ENCODE measurements around the gene MKRN2OS.
"Not testable (repeated sequence)": the region's sequence is repeated elsewhere in the genome, so short reads cannot be mapped to it uniquely, and the experiment has no call there.

The MKRN2OS gene

GRCh38 chr3:12557473-12558100 lies 12.3 kb upstream of the MKRN2OS start:
- TF ChIP-seq ZFX (IDR thresholded peaks at IDR 0.05): no peak
- 0 out of 2 replicates have a peak, but pooled peaks have one; percentile 4 for TF ChIP-seq CTCF (conservative IDR thresholded peaks at IDR 0.05)
- peak overlapping the region; percentile 92 for H3K27ac ChIP-seq

- H3K27ac ChIP-seq: peak within 1 kb of the TSS; percentile 92
- TF ChIP-seq CTCF (conservative IDR thresholded peaks at IDR 0.05): no peak
- peak; percentile 75 for TF ChIP-seq ZFX (IDR thresholded peaks at IDR 0.05)
Observed at GRCh38 chr3:12556690-12557472, 11.6 kb upstream of the MKRN2OS start, which contains the start of gene MKRN2. Gene MKRN2 (plus strand): TSS chr3:12557087. CDS start chr3:12557151, 64 bp downstream.

GRCh38 chr3:12556314-12556689 lies 11.0 kb upstream of the MKRN2OS start:
- TF ChIP-seq ZFX (IDR thresholded peaks at IDR 0.05): no peak
- no peak for TF ChIP-seq CTCF (conservative IDR thresholded peaks at IDR 0.05)
- peak overlapping the region; percentile 92 for H3K27ac ChIP-seq

GRCh38 chr3:12553921-12554391 lies 8.7 kb upstream of the MKRN2OS start:
- peak overlapping the region; percentile 27; the same call in 1 of the 2 replicates for H3K27ac ChIP-seq
- TF ChIP-seq CTCF (conservative IDR thresholded peaks at IDR 0.05) (no peak), ZFX (IDR thresholded peaks at IDR 0.05) (no peak)

- TF ChIP-seq CTCF (conservative IDR thresholded peaks at IDR 0.05) (no peak), ZFX (IDR thresholded peaks at IDR 0.05) (no peak)
Observed at GRCh38 chr3:12549971-12550760, 4.9 kb upstream of the MKRN2OS start.

GRCh38 chr3:12544652-12545472 lies 437 bp downstream of the MKRN2OS start:
- TF ChIP-seq CTCF (conservative IDR thresholded peaks at IDR 0.05): no peak
- TF ChIP-seq ZFX (IDR thresholded peaks at IDR 0.05): no peak
- no peak overlapping the region for H3K27ac ChIP-seq

More at GRCh38 chr3:12549971-12550760, 4.9 kb upstream of the MKRN2OS start:
- no peak overlapping the region for H3K27ac ChIP-seq

GRCh38 chr3:12543497-12543896 lies 1.8 kb downstream of the MKRN2OS start:
- H3K27ac ChIP-seq: not testable (repeated sequence)

Data from C4-2B (cell line).